ENCODE measurements around the gene ESAM. TPM values are rescaled to one million over a fixed set of nuclear protein-coding genes. Genes with fewer than 3 reads are reported as not detected.

The ESAM gene
- total RNA-seq, 1 donor from 2014 or later: 0.26 TPM

GRCh38 chr11:124719534-124719933 lies 42.6 kb downstream of the ESAM start:
- Histone ChIP-seq H3K4me3 (no peak overlapping the region), H3K27me3 (peaks cover 90% of the 10 kb centered on the region), H3K36me3 (no peaks in the 10 kb centered on the region), H2AFZ (replicated peaks) (no peak overlapping the region), H3K79me2 (ENCODE audit: low read depth) (no peaks in the 10 kb centered on the region), H3K27ac (no peak overlapping the region), H3K9me3 (ENCODE audit: low read depth) (no peaks in the 10 kb centered on the region), H4K20me1 (ENCODE audit: low read depth) (no peaks in the 10 kb centered on the region), H3K4me1 (peaks cover 27% of the 10 kb centered on the region), H3K9ac (no peak overlapping the region), H3F3A (ENCODE audit: low read depth) (peaks cover 17% of the 10 kb centered on the region), H3K4me2 (no peak overlapping the region)
- Mint-ChIP-seq H3K9me3 (no peaks in the 10 kb centered on the region), H3K27ac (no peak overlapping the region), H3K27me3 (ENCODE audit: insufficient read depth, low read depth) (peaks cover 19% of the 10 kb centered on the region), H3K4me3 (peak overlapping the region; percentile 83), H3K36me3 (no peaks in the 10 kb centered on the region), H3K4me1 (peaks cover 56% of the 10 kb centered on the region)
- DNase-seq (ENCODE audit: low spot score): no peak
- TF ChIP-seq EZH2 (IDR thresholded peaks at IDR 0.05): no peak
- TF ChIP-seq CTCF (IDR thresholded peaks at IDR 0.05): no peak
- TF ChIP-seq EZH2phosphoT487 (IDR thresholded peaks at IDR 0.05): no peak

- Histone ChIP-seq H3K27me3 (peaks cover 83% of the 10 kb centered on the region), H4K20me1 (ENCODE audit: low read depth) (no peaks in the 10 kb centered on the region), H3K27ac (no peak overlapping the region), H3K36me3 (no peaks in the 10 kb centered on the region), H3K9ac (no peak overlapping the region), H3K4me2 (peak overlapping the region; percentile 98), H3K79me2 (ENCODE audit: low read depth) (no peaks in the 10 kb centered on the region), H3K9me3 (ENCODE audit: low read depth) (no peaks in the 10 kb centered on the region), H2AFZ (replicated peaks) (peak overlapping the region; percentile 99), H3K4me1 (peaks cover 27% of the 10 kb centered on the region), H3F3A (ENCODE audit: low read depth) (peaks cover 17% of the 10 kb centered on the region), H3K4me3 (peak overlapping the region; percentile 52)
- no peaks in the 10 kb centered on the region for H3K9me3 Mint-ChIP-seq
- TF ChIP-seq EZH2 (IDR thresholded peaks at IDR 0.05) (no peak), CTCF (IDR thresholded peaks at IDR 0.05) (no peak)
- H3K27me3 Mint-ChIP-seq (ENCODE audit: insufficient read depth, low read depth): peaks cover 17% of the 10 kb centered on the region
- H3K4me3 Mint-ChIP-seq: peak overlapping the region; percentile 83
- no peaks in the 10 kb centered on the region for H3K36me3 Mint-ChIP-seq
- DNase-seq (ENCODE audit: low spot score): no peak
- H3K27ac Mint-ChIP-seq: no peak overlapping the region
- H3K4me1 Mint-ChIP-seq: peaks cover 49% of the 10 kb centered on the region
Measured at GRCh38 chr11:124718801-124719200, 43.3 kb downstream of the ESAM start.

GRCh38 chr11:124717786-124718651 lies 44.1 kb downstream of the ESAM start:
- no peaks in the 10 kb centered on the region for H3K79me2 ChIP-seq (ENCODE audit: low read depth)
- peaks cover 17% of the 10 kb centered on the region for H3K27me3 Mint-ChIP-seq (ENCODE audit: insufficient read depth, low read depth)
- H4K20me1 ChIP-seq (ENCODE audit: low read depth): no peaks in the 10 kb centered on the region
- no peaks in the 10 kb centered on the region for H3K9me3 ChIP-seq (ENCODE audit: low read depth)
- H3K27me3 ChIP-seq: peaks cover 82% of the 10 kb centered on the region
- H3K4me1 Mint-ChIP-seq: peaks cover 41% of the 10 kb centered on the region
- peak; percentile 73 for DNase-seq (ENCODE audit: low spot score)
- H3K4me1 ChIP-seq: peaks cover 22% of the 10 kb centered on the region
- H3K4me3 Mint-ChIP-seq: peak overlapping the region; percentile 83
- H3K36me3 Mint-ChIP-seq: no peaks in the 10 kb centered on the region
- no peak overlapping the region for H3K9ac ChIP-seq
- H3K4me3 ChIP-seq: peak overlapping the region; percentile 52
- H3F3A ChIP-seq (ENCODE audit: low read depth): peaks cover 17% of the 10 kb centered on the region
- peak overlapping the region; percentile 87 for H3K27ac Mint-ChIP-seq
- peak overlapping the region; percentile 98 for H3K4me2 ChIP-seq
- H3K27ac ChIP-seq: no peak overlapping the region
- no peak for TF ChIP-seq EZH2 (IDR thresholded peaks at IDR 0.05)
- no peak for TF ChIP-seq EZH2phosphoT487 (IDR thresholded peaks at IDR 0.05)
- TF ChIP-seq CTCF (IDR thresholded peaks at IDR 0.05): no peak
- H3K36me3 ChIP-seq: no peaks in the 10 kb centered on the region
- no peaks in the 10 kb centered on the region for H3K9me3 Mint-ChIP-seq
- peak overlapping the region; percentile 99 for H2AFZ ChIP-seq (replicated peaks)

Data from neural progenitor cell (in vitro differentiated cells).